GM18909 (cell line): ENCODE measurements around the gene SH3RF3.

ENCODE experiments used
- ATAC-seq: cut with Tn5 transposase; IDR thresholded peaks from one replicate; pipeline ENCODE4 v1.9.1; 2021; ENCODE audit warnings: mild to moderate bottlenecking; ENCODE audit not compliant: unreplicated experiment, poor library complexity

SH3RF3 gene

GRCh38 chr2:109537565-109538222 is 408.7 kb downstream of the SH3RF3 start:
- ATAC-seq: no peak

DNA sequence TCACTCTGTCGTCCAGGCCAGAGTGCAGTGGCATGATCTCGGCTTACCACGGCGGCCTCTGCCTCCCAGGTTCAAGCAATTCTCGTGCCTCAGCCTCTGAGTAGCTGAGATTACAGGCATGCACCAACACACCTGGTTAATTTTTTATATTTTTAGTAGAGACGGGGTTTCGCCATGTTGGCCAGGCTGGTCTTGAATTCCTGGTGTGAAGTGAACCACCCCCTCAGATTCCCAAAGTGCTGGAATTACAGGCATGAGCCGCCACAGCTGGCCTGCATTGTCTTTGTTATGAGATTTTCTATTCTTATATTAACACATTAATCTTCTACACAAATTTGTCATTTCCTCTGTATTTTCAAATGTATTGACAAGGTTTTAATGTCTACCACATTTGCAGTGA is 409.5 kb downstream of the SH3RF3 start:
- no peak for ATAC-seq

DNA sequence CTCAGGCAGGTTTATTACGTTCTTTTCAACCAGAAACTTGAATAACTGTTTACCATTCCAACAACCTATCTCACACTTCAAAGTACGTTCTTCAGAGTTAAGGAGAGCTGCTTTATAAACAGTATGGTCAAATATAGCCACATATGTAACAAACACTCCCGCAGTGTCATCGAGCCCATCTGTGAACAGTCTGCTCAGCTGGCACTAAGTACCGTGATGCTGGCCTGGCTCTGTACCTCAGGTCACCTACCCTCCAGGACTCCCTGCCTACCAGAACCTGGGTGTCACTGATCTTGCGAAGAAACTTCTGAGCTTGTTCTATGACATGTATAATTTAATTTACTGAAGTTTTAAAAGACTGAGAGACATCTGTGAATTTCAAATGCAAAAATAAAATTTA is 413.4 kb downstream of the SH3RF3 start:
- no peak for ATAC-seq

DNA sequence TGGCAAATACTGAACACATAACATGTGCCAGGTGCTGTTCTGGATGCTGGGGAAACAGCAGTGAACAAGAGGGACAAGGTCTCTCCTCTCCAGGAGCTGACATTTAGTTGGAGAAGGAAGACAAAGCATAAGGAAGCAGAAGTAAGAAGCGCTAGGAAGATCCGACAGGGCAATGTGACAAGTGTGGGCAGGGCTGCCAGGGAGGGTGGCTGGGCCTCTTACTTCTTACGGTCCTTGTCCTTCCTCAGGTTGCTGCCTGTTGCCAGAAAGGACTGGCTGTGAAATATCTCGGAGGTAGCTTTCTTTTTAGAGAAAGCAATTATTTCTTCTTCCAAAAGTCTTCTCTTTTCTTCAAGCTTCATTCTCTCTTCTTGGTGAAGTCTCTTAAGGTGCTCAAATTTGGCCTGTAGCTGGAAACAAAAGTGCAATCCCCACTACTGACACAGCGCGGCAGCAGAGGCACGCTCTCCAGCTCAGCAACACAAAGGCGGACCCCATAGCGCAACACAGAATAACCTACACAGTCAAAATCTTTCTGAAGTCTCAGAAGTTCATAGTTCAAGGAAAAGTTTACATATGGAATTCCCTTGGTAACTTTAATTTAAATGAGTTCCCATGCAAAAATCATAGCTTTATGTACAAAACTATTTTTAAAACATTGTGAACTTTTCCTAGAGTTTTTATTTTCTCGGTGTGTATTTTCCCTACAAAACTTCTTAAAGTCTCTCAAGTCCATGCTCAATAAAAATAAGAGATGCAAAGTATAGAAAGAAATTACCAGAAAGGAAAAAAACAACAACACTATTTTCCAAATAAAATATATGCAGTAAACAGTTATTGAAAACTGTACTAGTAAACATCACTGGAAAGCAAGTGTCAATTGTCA is 417.1 kb downstream of the SH3RF3 start:
- no peak for ATAC-seq

DNA sequence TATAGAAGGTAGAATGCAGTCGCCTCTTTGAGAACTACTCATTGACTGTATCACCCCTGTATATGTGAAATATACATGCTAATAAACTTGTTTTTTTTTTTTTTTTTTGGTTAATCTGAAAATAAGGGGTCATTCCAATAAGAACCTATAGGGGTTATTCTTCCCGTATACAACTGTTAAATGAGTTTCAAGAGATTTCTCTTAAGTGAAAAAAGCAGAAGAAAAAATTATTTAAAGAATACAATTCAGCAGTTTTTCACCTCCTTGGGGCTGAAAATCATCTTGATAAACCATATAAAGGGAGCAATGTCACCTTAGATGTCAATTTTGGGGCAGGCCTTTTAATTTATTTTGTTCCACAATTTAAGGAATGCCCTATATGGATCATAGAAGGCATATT is 418.3 kb downstream of the SH3RF3 start:
- ATAC-seq: no peak

- no peak for ATAC-seq
Observed at GRCh38 chr2:109549016-109549590, 420.1 kb downstream of the SH3RF3 start.
